GM21447 (cell line): ENCODE measurements around the gene ITGB6.
A peak's percentile ranks its signal among the peaks of the same experiment; 100 is the strongest.
"Not testable (repeated sequence)": the region's sequence is repeated elsewhere in the genome, so short reads cannot be mapped to it uniquely, and the experiment has no call there.

Experiments used
- ATAC-seq: cut with Tn5 transposase; IDR thresholded peaks from one replicate; pipeline ENCODE4 v1.9.1; 2021; ENCODE audit not compliant: unreplicated experiment

ITGB6 gene

DNA sequence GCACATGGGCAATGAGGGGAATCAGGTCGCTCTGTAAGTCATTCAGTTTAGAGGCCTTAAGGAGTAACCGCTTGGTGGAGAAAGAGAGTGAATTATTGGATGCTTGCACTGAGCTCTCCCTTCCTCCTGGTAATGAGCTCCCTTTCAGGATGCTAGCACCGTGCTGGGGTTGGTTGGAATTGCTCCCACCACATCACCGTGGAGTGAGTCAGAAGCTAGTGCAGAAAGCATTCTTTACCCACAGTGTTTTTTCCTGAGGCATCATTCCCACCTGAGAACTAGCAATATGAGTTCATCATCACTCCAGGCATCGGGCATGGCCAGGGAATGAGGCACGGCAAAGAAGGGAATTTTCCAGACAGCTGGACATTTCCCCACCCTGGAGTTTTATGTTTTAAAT lies 57.6 kb downstream of the ITGB6 start:
- ATAC-seq: no peak

DNA sequence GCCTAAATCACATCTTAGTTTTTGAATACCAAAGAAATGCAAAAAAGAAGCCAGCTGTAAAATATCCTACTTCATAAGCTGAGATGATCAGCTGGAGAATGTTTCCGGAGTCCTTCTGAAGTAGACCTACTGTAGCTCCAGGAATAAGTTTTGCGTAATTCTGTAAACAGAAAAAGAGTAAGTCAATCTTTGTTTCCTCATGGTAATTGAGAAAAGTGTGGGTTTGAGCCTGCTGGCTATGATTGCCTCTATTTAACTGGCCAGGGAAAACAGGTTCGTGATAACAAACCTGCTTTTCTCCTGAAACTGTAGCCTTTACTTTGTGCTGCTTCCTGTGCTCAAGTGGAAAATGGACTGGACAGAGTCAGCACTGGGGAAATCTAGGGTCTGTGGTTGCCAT lies 58.2 kb downstream of the ITGB6 start:
- ATAC-seq: no peak

DNA sequence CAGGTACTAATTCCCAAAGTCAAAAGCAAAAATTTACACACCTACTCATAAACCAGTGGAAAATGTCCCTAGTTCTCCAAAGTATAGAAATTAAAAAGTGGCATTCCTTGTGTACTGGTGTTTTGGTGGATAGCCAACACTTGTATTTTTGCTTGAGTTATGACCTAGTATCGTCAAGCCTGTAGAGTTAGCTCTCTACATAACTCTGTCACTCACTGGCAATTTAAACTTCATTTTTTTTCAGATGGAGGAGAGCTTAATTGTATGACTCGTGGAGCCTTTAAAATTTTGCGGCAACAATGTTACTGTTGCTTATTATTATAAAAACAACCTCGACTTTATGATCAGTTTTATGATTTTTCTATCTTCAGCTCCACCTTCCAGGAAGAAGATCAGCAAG lies 58.7 kb downstream of the ITGB6 start:
- no peak for ATAC-seq

DNA sequence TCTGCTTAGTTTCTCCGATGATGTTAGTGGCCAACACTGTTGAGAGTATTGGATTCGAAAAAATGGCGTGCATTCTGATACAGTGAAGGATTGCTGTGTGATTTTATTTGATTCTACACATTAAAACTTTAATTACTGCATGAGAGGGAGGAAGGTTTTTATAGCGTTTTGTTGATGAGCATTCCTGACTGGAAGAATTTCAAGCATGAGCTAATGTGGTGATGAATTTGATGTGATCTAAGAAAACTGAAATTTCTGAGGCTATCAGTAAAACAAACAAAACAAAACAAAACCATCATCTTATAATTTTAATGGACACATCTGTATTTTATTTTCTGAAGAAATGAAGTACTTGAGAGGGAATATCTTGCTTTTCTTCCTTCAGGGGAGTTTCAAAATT lies 59.6 kb downstream of the ITGB6 start:
- ATAC-seq: no peak

DNA sequence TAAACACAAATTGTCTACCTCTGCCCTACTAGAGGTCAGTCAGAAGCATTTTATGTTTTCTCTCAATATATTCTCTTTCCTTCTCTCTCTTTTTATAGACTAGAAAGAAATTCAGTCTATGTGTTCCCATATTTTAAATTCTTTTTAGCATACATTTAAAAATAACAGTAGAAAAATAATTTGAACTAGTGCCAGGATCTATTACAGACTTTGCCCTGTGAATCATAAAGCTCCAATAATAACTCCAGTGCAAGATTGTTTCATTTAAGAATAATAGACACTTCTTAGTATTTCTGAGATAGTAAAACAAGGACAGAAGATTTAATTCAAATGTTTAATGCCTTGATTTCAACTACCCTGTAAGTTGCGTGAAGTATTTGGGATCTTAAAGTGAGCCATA lies 60.1 kb downstream of the ITGB6 start:
- ATAC-seq: no peak

DNA sequence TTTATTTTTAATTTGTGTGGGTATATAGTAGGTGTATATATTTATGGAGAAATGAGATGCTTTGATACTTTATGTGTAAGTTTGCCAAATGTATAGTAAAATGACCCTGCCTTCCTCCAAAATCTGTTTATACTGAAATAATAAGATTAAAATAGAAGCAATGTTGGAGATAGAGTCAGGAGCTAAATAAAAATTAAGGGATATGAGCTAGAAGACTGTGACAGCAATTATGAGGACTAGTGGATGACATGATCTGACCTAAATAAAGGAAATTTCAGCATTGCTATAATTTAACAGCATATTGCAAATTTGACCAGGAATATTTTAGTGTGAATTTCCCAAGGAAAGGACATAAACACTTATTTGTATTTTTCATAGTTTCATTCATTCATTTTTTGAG lies 60.7 kb downstream of the ITGB6 start:
- ATAC-seq: no peak

DNA sequence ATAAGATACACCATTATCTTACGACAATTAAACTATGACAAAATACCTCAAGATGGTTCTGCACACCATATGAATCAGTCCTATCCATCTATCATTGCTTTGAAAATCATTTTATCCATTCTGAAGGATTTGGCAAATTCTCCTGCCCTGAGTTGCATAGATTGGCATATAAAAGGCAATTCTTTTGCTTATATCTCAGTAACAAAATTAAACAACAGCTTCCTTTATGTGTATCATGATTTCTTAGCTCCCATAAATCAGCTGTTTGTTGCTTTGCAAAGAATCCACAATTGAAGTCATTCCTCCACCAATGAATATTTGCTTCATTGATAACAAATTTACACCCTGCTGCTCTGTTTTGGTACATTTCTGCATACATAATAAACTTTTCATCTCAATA lies 61.7 kb downstream of the ITGB6 start:
- no peak for ATAC-seq

DNA sequence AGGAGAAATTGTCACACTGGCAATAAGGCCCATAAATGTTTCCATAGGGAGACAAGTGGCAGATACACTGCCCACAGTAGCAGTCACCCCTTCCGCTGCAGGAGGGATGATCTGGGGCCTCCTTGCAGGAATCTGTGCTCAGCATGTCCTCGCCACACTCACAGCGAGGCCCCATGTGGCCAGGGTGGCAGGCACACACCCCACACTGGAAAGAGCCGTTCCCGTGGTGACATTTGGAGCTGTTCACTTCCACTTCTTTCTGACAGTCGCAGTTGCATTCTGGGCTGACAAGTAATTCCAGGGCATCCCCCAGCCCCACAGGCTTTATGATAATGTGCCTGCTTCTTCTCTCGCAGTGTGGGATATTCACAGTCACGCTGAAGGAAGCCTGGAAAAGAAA lies 62.6 kb downstream of the ITGB6 start:
- no peak for ATAC-seq

DNA sequence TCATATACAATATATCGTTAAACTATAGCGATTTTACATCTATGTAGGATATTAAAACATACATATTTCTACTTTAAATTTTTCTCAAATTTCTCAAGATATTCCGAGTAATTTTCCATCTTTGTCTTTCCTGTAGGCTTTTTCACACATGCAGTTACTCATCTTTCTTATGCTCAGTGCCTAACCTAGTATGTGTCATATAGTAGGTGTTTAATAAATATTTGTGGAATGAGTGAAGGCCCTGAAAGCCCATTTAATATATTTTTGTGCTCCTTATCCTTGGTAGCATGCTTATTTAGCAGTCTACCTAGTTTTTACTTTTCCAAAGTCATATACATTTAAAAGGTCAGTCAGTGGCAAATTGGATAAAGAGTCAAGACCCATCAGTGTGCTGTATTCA lies 67.3 kb downstream of the ITGB6 start:
- no peak for ATAC-seq

DNA sequence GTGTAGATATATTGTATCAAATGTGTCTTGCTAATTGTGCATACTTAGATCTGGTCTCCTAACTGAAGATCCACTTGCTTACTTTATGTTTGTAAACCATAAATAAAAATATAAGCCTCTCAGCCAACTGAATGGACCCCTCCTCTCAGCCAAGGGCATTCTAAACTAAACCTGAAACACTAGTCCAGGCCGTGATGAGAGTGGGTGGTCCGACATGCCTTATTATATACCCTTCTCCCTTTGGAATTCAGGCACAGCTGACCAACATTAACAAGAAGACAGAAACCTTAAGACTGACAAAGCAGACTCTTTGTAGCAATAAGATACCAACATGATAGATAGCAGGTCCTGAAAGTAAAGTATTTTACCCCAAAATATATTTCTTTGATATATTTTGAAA lies 73.3 kb downstream of the ITGB6 start:
- ATAC-seq: no peak

DNA sequence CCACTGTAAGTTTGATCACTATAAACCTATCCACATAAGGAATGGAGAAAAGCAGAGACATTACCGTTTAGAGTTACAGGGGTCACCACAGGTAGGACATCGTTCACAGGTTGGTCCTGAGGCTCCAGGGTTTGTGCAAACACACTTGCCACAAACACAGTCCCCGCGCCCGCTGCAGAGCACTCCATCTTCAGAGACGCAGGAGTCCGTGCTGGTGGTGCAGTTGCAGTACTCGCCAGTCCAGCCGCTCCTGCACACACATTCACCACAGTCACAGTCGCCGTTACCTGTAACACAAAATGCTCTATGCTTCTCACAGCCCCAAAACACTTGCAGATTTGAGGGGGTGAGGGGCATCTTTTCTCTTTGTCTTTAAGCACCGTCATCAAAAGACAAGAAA lies 73.8 kb downstream of the ITGB6 start:
- no peak for ATAC-seq

DNA sequence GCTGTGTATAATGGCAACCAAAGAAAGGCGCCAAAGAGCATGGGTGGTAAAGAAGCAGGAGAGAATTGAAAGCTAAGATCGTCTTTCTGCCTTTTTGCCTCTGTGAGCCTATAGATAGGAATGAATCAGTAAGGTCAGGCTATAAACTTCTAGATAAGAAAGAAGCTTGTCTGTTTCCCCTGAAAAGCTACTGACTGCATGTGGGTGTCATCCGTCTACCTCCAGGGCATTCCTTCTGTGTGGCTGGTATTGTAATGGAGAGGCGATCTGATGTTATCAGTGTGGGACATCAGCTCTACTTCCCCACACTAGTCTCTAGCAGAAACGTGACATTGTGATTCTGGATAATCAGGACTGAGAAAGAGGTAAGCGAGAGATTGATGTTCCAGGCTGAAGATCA lies 74.2 kb downstream of the ITGB6 start:
- ATAC-seq: no peak

DNA sequence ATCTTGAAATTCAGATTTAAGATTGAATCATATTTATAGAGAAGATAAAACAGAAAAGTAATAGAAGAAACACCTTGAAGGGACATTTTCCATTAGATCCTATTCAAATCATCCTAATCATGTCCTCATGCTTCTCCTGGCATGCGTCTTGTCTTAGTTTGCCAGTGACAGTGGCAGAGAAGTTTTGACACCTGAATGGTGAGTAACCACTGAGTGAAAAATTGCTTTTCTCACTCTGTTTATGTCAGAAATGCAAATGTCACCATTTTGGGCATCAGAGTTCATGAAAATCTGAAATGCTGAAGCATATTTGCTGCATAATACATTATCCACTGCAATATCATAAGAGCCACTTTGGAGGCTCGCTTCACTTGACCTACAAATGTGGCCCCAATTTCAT lies 74.7 kb downstream of the ITGB6 start:
- no peak for ATAC-seq

DNA sequence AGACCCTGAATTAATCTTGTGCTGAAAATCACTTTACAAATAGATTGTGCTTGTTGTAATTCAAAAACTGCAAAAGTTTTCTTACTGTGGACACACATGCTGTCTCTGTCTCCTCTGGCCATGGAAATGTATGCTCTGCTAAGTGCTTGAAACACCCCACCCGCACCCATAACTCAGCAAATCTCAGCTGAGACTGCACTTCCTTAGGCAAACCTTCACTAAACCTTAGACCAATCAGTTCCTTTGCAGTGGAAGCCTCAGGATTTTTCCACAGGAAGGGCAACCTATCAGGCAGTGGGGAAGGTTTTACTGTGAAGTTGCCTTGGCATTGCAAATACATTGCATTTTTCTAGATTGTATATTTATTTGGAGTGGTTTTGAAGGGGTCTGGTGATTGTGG lies 75.5 kb downstream of the ITGB6 start:
- ATAC-seq: no peak

DNA sequence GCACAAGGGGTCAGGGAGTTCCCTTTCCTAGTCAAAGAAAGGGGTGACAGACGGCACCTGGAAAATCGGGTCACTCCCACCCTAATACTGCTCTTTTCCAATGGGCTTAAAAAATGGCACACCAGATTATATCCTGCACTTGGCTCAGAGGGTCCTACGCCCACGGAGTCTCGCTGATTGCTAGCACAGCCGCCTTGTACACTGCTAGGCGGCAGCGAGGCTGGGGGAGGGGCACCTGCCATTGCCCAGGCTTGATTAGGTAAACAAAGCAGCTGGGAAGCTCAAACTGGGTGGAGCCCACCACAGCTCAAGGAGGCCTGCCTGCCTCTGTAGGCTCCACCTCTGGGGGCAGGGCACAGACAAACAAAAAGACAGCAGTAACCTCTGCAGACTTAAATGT lies 85.4 kb downstream of the ITGB6 start:
- ATAC-seq: not testable (repeated sequence)

DNA sequence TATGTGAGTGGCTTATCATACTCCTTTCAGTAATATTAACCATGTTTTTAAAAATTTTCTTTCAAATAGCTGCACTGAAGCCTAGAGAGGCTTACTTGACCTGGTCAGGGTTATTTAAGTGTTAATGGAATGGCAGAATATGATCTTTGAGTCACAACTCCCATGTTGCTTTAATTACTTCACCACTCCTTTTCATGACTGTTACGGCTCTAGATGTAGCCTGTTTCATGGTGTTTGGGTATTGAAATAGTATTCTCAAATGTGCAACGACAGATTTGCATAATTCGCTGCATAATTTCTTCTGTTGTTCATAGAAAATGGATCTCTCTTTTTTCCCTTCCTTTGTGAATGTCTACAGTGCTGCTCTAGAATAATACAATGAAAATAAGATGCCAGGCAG lies 86.1 kb downstream of the ITGB6 start:
- no peak for ATAC-seq

DNA sequence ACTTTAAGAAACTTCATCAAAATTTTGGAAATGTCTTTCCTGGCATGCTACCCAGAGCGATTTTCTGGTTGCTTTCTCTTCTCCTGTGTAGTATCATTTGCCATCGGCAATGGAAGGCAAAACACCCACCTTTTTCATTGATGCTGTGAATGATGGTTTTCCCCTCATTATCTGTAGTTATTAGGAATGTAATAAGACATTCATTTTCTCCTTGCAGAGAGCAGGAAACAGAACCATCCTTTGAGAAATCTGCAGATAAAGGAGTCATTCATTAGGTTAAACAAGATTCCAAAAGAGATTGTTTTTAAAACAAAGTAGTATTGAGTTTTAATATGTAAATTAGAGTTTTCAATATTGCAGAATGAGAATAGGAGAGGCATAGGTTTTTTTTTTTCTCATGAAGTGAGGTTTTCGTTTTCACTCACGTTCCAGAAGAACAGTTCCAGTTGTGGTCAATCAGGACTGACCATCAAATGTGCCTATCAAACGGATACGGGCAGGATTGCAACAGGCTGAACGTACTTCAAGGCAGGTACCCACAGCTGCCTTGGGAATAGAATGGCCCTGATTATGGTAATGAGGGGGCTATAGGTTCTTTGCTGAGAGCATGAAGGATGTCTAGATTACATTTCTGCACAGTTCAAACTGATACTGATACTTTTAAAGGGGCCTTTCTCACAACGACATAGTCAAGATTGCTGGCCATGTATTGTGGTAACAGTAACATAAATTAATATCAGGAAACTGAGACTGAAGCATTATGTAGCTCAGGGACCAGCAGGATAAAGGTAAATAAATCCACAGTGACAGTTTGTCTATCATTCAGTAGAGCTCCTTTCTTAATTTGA lies 87.9 kb downstream of the ITGB6 start:
- no peak for ATAC-seq

DNA sequence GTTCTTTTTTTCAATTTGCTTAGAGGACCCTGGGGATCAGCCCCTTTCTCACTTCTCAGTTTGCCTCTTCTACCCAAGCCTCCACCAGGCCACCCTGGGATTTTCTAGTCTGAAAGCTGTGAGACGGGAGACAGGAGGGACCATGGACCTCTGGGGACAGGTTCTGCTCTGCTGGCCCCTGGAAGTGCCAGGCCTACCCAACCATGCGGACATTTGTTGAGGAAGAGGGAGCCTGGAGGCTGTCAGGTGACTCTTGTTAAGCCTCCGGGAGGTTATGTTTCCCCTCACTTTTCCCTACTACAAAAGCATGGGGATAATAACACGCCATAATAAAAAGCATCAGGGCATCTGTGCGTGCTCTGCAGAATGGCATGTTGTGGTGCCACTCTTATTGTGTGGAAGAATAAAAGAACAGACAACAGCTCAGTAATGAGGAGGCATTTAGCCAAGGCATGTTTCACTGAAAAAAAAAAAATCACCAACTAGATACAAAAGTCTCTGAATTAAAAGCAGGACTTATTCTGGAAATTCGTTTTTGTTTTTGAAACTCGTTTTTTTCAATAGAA lies 89.3 kb downstream of the ITGB6 start:
- ATAC-seq: no peak

DNA sequence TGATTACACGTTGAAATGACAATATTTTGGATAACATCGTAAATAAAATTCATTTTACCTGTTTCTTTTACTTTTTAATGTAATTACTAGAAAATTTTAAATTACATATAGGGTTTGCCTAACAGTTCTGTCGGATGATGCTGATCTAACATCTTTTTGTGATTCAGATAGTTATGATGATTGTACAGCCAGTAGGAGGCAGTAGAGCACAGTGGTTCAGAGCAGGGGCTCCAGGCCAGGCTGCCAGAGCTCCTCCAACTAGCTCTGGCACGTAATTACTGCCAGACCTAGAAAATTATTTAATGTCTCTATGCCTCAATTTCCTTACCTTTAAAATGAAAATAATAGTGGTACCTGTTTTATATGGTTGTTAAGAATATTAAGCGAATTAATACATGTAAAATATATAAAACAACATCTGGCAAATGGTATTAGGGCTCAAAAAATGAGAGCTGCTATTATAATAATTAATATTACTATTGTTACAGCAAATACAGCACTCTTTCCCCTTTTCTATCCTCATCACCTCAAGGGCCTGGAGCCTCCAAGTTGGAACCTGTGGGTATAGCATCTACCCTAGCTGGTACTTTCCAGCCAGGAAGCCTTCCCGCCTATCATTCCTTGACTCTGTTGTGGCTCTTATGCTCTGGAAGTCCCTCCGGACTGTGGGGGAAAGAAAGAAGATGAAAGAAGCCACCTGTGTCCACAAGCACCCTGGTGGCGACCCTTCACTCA lies 90.0 kb downstream of the ITGB6 start:
- ATAC-seq: peak; percentile 73

DNA sequence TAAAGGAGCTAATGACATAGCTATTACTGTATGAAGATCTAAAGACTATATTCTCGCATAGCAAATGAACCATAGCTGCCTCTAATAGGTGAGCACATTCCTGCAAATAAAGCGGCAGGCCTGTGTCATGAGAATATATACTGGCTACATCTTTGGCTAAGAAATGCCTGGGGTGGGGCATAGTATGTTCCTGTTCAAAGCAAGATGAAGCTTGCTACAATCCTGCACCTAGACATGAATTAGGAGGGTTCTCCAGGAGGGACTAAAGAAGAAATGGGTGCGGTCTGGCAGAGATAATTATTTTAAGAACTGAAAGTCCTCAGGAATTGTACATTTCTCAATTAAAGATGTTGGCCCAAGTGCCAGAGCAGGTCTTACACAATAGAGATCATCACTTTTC lies 90.8 kb downstream of the ITGB6 start:
- ATAC-seq: no peak

DNA sequence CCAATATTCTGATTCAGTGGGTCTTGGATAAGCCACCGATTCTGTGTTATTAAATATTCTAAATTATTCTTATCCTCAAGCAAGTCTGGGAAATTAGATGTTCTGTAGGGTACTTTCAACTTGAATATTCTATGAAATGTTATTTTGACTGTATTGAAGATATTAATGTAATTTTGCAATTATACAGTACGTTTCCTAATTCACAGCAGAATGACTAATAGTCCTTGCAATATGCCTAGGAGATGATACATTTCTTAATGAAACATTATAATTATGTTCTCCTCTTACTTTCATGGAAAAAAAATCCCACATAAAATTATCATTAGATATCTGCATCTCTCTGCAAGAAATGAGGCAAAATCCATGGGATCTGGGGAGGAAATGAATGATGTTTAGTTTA lies 91.4 kb downstream of the ITGB6 start:
- ATAC-seq: no peak

DNA sequence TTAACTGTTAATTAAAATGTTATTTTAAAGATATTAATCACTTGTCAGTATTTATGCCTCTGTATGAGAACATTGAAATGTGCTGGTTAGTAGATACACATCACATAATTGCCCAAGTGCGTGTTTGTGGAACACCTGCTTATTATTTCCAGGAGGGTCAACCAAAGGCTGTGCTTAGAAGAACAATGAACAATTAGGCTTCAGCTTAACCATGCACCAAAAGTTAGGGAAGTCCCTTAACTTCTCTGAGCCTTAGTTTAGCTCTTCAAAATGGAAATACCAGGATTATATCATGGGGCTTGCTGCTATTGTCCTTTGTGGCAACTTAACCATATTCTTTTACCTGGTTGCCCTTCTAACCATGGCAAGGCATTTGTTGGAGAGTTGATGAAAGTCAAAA lies 94.7 kb downstream of the ITGB6 start:
- no peak for ATAC-seq
